Cardiac septum (tissue), 1 donor: ENCODE measurements around the gene SRPRB. TPM values are rescaled to one million over a fixed set of nuclear protein-coding genes. Genes with fewer than 3 reads are reported as not detected.
"Not testable (repeated sequence)": the region's sequence is repeated elsewhere in the genome, so short reads cannot be mapped to it uniquely, and the experiment has no call there.

Experiments
- DNase-seq: peaks from one replicate; pipeline ENCODE4 v3.0.0-alpha.2; 2020; ENCODE audit warnings: low spot score
- intact Hi-C: fragments of 100-400 bp; cut with DNase I; formaldehyde crosslinking; loops from one replicate; pipeline ENCODE4 v1.14.0; 2022
- total RNA-seq: library from RNA; stranded (reverse); fragmentation: NEBNext Ultra II Directional; extraction: Animal tissue kit (Norgen Biotek cat#: 25700); gene quantifications from one replicate; pipeline ENCODE4 v1.2.1, GENCODE V29; 2021
- donor health status: DM: no; HTN: no; CAD: no.

Gene SRPRB
- total RNA-seq, 1 donor from 2014 or later: 27.6 TPM

DNA sequence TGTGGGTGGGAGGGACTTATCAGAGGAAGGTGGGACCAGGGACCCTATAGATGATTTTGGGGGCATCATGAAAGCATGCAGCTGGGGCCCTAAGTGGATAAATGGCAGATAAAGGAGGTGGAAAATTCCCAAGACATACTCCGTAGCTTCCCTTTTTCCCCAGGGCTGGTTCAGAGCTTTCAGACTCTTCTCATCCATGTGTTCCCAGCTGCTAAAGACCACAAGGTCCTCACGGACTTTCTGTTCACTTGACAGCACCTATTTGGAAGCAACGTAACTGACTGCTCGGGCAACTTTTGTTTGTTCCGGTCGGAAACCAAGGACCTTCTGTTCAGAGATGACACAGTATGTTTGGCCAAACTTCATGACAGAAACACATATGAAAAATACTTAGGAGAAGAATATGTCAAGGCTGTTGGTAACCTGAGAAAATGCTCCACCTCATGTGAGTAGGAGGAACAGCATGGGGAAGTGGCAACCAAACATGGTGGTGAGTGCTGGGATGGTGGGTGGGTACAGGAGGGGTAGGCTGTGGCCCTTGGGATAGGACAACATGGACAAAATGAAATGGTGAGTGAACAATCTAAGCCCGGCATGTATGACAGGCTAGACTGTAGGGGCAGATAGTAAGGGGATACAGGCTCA, 28.7 kb upstream of the SRPRB start:
- DNase-seq: no peak
- intact Hi-C loops: no loop called here

DNA sequence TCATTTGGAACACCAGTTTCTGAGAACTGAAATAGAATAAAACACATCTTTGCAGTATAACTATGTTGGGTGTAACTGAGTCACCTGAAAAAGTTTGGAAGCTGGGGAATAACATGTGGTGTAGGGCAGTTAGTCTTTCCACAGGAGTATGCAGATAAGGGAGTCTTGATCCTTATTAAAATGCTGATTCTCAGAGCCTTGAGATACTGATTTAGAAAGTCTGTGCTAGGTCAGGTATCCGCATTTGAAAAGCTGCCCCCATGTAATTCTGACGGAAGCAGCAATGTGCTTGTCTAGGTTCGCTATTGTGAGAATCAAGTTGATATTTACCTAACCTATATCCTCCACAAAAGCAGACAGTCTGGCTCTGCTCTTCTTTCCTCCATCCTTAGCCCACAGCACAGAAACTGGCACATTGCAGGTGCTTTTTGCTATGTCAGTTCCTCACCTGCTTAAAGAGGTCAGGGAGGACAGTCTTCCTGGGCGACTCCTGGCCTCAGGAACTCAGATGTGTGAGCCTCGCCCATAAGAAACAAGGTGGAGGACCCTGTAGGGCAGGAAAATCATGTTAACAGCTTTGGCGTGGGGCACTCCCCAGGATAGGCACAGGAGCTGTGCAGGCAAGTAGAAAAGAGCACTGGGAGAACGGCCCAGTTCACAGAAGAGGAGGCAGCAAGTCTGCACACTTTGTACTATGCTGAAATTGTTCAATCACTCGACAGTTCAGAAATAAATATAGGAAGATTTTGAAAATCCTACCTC, 27.6 kb upstream of the SRPRB start:
- intact Hi-C loops: no loop called here
- DNase-seq: no peak

DNA sequence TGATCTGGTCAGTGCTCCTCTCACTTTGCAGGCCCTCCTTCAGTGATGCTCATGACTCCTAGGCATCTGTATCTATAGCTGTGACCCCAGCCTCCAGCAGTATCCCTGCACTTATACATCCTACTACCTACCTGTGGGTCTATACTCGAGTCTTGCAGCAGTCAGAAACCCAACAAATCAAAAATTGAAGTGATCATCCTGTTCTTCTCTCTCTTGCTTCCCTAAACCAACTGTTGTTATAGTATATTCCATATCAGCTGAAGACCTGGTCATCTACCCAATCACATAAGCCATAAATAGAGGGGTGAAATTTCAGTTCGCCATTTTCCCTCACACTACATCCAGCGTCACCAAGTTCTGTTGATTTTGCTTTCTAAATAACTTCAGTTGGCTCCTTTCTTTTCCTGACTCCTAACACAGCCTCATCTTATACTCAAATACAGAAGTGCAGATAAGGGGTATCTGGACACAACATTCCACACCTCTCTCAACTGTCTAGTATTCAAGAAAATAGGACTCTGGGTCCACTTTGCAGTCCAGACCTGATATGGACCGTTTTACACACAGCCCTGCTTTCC, 25.9 kb upstream of the SRPRB start:
- no peak for DNase-seq
- intact Hi-C loops: no loop called here

DNA sequence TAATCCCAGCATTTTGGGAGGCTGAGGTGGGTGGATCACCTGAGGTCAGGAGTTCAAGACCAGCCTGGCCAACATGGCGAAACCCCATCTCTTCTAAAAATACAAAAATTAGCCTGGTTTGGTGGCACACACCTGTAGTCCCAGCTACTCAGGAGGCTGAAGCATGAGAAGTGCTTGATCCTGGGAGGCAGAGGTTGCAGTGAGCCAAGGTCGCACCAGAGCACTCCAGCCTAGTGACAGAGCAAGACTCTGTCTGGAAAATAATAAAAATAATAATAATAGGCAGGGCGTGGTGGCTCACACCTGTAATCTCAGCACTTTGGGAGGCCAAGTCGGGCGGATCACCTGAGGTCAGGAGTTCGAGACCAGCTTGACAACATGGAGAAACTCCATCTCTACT, 24.9 kb upstream of the SRPRB start:
- intact Hi-C loops, DNase-seq: not testable (repeated sequence)

DNA sequence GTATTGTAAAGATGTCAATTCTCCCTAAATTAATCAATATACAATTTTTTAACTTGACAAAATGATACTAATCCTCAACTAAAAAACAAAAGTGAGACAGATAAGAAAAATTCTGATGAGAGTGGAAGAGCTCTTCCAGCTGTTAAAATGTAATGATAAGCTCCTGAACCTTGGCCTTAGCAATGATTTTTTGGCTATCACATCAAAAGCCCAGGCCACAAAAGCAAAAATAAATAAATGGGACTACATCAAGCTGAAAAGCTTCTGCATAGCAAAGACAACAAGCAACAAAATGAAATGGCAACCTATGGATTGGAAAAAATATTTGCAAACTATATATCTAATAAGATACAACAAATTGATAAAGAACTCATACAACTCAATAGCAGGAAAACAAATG, 24.0 kb upstream of the SRPRB start:
- intact Hi-C loops: no loop called here

DNA sequence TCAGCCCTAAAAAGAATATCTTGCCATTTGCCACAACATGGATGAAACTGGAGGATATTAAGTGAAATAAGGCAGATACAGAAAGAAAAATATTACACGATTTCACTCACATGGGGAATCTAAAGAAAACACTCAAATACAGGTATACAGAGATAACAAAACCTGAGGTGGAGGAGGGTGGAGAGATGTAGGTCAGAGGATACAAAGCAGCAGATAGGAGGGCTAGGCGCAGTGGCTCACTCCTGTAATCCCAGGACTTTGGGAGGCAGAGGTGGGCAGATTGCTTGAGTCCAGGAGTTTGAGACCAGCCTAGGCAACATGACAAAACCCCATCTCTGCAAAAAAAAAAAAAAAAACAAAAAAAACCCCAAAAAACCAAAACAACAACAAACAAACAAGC, 23.2 kb upstream of the SRPRB start:
- intact Hi-C loops: no loop called here
- DNase-seq: no peak

More for the DNA sequence above, 24.0 kb upstream of the SRPRB start:
- no peak for DNase-seq

DNA sequence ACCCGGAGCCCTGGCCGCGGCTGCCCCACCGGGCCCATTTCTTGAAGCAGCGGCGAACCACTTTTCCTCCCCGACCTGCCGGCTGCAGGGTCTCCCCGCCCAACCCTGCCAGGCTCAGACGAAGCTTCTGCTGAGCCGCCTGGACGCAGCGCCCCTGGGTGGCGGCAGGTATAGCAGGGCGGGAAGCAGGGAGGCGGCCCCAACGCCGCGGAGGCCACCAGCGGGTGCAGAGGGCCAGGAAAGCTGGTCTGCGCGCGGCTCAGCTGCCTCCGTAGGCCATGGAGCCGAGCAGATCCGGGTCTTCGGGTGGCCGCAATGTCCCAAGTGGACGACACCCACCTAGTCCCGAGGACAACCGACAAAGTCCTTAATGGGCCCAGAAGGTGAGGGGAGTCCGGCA, 21.9 kb upstream of the SRPRB start:
- intact Hi-C loops: no loop called here
- DNase-seq: no peak

DNA sequence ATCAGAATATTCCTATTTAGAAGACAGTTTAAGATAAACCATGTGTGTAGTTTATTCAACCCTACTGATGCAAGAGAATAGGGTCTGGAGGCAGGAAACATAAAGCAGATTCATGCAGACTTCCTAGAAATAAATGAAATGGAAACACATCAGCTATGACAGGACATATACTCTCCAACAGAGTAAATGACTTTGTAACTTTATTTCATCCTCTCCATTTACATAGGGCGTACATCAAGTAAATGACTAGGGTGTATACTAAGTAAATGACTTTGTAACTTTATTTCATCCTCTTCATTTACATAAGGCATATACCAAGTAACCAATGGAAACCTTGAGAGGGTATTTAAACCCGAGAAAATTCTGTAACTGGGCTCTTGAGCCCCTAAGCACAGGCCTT, 17.6 kb upstream of the SRPRB start:
- DNase-seq: no peak
- intact Hi-C loops: no loop called here

DNA sequence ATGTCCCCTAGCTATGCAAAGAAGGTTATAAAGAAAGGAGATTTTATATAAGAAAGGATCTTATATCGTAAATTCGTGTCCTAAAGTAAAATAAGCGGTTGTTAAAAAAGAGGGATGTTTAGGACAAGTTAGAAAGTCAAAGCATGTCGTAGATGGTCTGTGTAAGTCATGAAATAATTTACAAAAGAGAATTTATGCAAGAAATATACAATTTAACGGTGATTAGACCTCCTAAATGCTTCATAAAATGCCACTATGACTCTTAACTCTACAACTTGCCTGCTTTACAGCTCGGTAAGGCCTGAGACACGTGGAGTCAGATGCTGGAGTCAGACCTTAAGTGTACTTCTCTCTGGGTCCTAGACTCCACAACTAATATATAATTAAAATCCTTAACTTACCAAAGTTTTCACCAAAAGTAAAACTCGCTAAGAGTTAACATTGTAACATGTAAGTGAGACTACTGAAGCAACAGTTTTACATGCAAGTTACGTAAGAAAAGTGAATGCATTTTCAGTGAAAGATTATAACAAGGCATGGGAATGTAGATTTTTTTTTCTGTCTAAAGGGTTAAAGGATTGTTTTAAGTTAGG, 13.3 kb upstream of the SRPRB start:
- no peak for DNase-seq
- intact Hi-C loops: no loop called here

DNA sequence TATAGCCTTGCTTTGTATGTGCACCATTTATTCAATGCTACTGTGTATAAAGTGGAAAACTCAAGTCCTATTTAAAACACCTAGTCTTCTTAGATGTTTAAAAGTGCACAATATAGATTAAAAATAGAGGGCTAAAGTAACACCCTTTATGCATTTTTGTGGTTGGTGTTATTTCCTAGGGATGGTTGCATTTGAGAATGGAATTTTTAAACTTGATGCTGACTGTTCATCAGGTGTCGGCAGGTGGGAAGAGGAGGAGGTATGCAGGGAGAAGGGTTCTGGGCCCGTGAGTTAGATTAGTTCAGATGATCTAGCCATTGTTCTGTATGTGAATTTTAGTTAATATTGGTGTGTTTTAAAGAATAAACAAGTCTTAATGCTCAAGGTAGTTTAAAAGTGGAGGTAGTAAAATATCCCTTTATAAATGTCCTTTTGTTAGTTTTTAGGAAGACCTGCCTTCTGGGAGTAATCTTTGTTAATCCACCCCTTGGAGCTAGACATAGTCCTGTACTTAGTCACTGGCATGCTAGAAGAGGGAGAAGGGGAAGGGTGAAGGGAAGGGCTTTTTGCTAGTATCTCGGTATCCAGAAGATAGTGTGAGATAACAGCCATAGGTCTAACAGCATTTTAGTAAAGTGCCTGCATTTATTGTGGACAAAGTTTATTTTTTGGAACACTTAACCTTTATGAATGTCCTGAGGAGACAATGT, 8.1 kb upstream of the SRPRB start:
- no peak for DNase-seq
- intact Hi-C loops: no loop called here

DNA sequence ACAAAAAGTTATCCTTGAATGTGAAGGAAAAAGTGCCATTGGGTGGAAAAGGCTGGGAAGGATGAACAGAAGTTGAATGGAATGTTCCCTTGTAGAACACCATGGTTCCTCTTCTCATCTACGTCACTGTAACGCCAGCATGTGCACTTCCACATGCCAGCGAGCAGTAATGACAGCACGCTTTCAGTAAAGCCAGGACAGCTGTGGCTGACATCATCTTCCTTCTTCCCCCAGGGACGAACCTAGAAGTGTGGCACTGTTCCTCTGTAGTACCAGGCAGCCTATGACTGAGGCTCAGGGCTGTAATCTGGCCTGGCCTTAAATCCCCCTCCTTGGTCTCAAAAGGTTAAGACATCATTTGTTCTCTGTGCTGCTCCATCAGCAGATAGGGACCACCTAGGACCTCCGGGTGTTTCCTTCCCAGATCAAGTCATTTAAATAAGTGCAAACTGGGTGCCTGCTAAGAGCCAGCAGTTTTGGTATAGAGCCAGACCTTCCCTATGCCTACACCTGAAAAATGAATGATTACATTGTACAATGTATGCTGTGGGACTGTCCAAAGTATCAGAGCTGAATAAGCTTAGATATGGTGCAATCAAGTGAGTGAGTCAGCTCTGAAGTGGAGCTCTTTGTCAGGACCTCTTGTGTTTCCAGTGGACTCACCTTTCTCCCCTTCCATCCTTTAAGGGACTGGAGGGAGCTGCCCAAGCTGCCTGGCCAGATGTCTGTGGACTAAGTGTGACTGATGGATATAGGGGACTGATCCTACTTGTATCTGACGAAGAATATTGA, 5.6 kb upstream of the SRPRB start:
- intact Hi-C loops: loop anchor here (10.0 kb wide), 2 partner anchors 685 to 1075 kb away; partner anchors contain the start of genes ANAPC13, CEP63 and NPHP3

DNA sequence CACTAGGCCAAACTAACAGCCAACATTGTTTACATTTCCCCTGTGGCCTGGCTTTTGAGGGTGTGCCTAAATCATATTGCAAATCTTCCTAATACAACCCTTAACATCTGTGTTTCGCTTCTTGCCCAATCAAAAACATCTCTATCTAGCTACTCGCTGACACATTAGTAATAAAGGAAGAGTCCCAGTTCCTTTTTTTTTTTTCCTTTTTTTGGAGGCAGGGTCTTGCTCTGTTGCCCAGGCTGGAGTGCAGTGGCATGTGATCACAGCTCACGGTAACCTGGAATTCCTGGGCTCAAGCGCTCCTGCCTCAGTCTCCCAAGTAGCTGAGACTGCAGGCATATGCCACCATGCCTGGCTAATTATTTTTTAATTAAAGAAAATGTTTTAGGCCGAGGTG, 2.1 kb upstream of the SRPRB start:
- intact Hi-C loops: loop anchor here (10.0 kb wide), 2 partner anchors 681 to 1079 kb away; partner anchors contain the start of genes ANAPC13, CEP63 and NPHP3
- no peak for DNase-seq

More for the DNA sequence above, 5.6 kb upstream of the SRPRB start:
- no peak for DNase-seq

DNA sequence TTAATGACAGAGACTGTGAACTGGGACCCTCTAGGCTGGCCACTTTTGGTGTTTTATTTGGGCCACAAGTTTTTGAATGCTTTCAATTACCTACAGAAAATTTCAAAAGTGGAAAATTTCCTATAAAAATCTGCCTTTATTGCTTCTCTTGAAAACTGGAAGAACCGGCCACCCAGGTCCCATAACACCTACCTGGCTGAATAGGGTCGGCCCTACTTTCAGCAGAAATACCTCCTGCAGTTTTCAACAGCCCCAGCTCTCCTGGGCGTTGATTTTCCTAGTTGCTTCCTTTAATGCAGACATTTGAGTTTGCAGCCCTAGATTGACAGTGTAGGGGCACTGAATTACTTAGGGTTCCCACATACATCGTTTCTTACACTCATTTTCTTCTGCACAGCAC, 719 bp upstream of the SRPRB start:
- intact Hi-C loops: loop anchor here (5.0 to 10.0 kb wide), 3 partner anchors 143 to 1080 kb away; partner anchors contain the start of genes ANAPC13, CEP63, NPHP3 and TOPBP1

DNA sequence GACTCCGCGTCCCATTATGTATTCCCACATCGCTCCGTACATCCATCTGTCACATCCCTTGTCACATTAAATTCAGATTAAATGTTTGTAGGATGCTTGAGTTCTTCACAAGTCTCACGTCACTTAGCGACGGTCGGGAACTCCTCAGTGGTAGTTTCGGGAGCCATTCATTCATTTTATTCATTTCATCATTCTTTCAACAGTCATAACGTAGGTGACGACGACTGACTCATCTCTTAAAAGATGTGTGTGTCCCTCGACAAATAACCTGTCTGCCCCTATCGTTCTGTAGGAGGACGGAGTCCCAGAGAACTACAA, 272 bp upstream of the SRPRB start:
- intact Hi-C loops: loop anchor here (5.0 to 10.0 kb wide), 3 partner anchors 143 to 1081 kb away; partner anchors contain the start of genes ANAPC13, CEP63, NPHP3 and TOPBP1
- DNase-seq: no peak

More for the DNA sequence above, 719 bp upstream of the SRPRB start:
- no peak for DNase-seq

DNA sequence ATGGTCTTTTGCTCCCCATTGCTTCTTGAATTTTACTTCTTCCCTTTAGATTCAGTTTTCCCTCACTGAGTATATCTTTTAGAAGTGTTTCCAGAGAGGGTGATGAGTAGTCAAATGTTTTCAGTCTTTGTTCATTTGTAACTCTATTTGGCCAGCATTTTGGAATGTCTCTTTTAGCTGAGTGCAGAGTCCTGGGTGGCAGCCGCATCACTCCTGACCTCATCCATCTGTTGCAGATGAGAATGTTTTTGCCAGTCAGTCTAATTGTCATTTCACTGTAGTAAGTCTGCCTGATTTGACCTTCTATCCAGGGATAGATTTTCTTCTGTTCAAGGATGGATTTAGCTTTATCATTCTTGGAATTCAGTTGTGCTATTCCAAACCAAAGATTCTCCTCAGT, 7.3 kb downstream of the SRPRB start:
- intact Hi-C loops: loop anchor here (10.0 kb wide), 1 partner anchor 402 kb away; no protein-coding TSS in a partner anchor

DNA sequence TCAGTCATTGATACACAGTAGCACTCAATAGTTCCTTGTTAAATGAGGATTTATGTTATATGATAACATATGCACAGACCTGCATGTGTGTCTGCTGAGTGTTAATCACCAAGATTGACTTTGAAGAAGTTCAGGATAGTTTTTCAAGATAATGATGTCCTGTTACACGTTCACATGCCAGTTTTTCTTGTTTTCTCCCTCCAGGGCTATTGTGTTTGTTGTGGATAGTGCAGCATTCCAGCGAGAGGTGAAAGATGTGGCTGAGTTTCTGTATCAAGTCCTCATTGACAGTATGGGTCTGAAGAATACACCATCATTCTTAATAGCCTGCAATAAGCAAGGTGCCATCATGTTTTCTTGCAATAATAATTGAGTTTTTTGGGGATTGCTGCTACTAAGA, 9.8 kb downstream of the SRPRB start:
- intact Hi-C loops: loop anchor here (10.0 kb wide), 1 partner anchor 399 kb away; no protein-coding TSS in a partner anchor
- no peak for DNase-seq

More for the DNA sequence above, 7.3 kb downstream of the SRPRB start:
- no peak for DNase-seq

DNA sequence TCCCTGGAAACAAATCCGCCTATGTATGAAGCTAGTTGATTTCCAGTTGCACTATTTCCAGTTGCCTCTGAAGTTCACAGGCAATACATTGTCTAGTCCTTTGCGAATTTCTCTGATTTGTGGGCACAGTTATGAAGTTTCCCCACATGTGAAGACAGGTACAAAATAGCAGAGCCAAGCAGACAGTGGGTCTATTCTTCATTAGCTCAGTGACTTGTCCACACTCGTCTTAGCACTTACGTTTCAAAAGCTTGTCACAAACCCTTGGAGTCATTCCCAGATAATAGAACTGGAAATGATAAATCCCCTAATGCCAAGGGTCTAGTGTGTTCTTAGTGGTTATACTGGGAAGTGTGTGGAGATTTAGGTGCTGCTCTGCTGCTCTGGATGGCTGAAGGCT, 14.5 kb downstream of the SRPRB start:
- DNase-seq: no peak
- intact Hi-C loops: no loop called here

DNA sequence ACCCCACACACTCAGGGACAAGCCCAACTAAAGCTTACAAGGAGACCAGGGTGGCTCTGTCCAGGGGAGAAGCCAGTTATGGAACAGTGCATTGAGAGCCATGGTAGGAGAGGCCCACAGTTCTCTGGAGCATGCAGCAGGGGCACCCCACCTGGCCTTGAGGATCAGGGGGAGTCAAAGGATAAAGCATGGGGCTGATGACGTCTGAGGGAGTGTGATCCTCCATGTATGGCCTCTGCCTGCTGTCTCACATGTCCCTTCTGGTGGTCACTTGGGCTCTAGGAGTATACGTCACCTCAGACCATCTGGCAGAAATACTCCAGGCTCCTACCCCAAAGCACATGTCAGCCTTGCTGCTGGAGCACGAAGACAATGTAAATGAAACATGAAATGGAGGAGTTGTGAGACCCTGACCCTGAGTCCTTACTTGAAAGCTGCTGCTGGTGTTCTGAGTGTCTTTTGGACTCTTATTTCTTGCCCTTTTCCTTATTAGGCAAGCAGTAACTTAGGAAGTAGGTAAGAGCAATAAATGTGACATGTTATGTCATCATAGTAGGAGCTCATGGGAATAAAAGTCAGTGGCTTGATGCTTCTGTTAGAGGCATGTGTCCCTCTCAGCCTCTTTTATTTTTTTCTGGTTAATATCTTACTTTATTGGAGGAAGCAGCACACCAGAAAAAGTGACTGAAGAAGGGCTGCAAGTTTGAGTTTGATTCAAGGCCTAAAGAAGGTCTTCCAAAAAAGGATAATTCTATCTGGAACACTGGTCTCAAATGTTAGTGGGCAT, 15.5 kb downstream of the SRPRB start:
- peak; percentile 56 for DNase-seq
- intact Hi-C loops: no loop called here
